H1 (cell line): ENCODE data around the gene IL16. TPM values are rescaled to one million over a fixed set of nuclear protein-coding genes. Genes with fewer than 3 reads are reported as not detected.

Source experiments
- BRCA1 ChIP-seq: IDR thresholded peaks from 2 replicates; pipeline ENCODE4 v1.6.1; 2012; ENCODE audit warnings: low read depth, low read length, improper control_type of control experiment
- CHD2 ChIP-seq: IDR thresholded peaks from 2 replicates; pipeline ENCODE4 v1.6.1; 2012; ENCODE audit warnings: low read length, improper control_type of control experiment
- CTBP2 ChIP-seq: IDR thresholded peaks from 2 replicates; pipeline ENCODE4 v1.7.0; 2011; ENCODE audit warnings: borderline replicate concordance, mild to moderate bottlenecking, moderate library complexity, mixed read lengths, low read length; ENCODE audit not compliant: insufficient read depth, insufficient read length
- E2F6 ChIP-seq: IDR thresholded peaks from 2 replicates; pipeline ENCODE4 v1.6.1; 2012; ENCODE audit warnings: inconsistent platforms
- EGR1 ChIP-seq: IDR thresholded peaks from 2 replicates; pipeline ENCODE4 v1.6.1; 2011; ENCODE audit warnings: low read depth, low read length, borderline replicate concordance
- GABPA ChIP-seq: IDR thresholded peaks from 2 replicates; pipeline ENCODE4 v1.6.1; 2011; ENCODE audit warnings: mild to moderate bottlenecking, low read length, moderate library complexity, borderline replicate concordance; ENCODE audit not compliant: insufficient read depth
- GTF2F1 ChIP-seq: IDR thresholded peaks from 2 replicates; pipeline ENCODE4 v1.6.1; 2012; ENCODE audit warnings: low read depth, low read length, improper control_type of control experiment, borderline replicate concordance
- KDM4A ChIP-seq: IDR thresholded peaks from one replicate; pipeline ENCODE4 v1.7.1; 2012; ENCODE audit warnings: low read depth, mild to moderate bottlenecking, moderate library complexity, low read length, inconsistent platforms; ENCODE audit not compliant: severe bottlenecking
- POU5F1 ChIP-seq: IDR thresholded peaks from 2 replicates; pipeline ENCODE4 v1.6.1; 2011; ENCODE audit warnings: low read depth, mild to moderate bottlenecking, low read length, moderate library complexity
- RAD21 ChIP-seq, 2 experiments: IDR thresholded peaks in 1 of 2; conservative IDR thresholded peaks in 1 of 2; 2 replicates each; pipeline ENCODE4 v1.6.1; 2011; ENCODE audit warnings: low read depth in 2 of 2, low read length in 2 of 2, improper control_type of control experiment in 1 of 2, inconsistent platforms in 1 of 2, mild to moderate bottlenecking in 1 of 2, moderate library complexity in 1 of 2
- RFX5 ChIP-seq: IDR thresholded peaks from 2 replicates; pipeline ENCODE4 v1.6.1; 2011; ENCODE audit warnings: low read depth, low read length, improper control_type of control experiment, borderline replicate concordance
- SAP30 ChIP-seq: fragments of 300-600 bp; sonication (generic); IDR thresholded peaks from 2 replicates; pipeline ENCODE4 v1.7.1; 2012; ENCODE audit warnings: low read length, moderate library complexity, mild to moderate bottlenecking, inconsistent platforms; ENCODE audit not compliant: insufficient read depth, insufficient replicate concordance
- SP2 ChIP-seq: IDR thresholded peaks from 2 replicates; pipeline ENCODE4 v1.6.1; 2012; ENCODE audit warnings: mild to moderate bottlenecking, low read length, inconsistent platforms
- SUZ12 ChIP-seq: fragments of 200-600 bp; sonication (generic); IDR thresholded peaks from 2 replicates; pipeline ENCODE4 v1.6.1; 2012; ENCODE audit warnings: mild to moderate bottlenecking, inconsistent platforms, low read length, moderate library complexity, mixed read lengths
- TAF7 ChIP-seq: optimal IDR thresholded peaks from 2 replicates; pipeline ENCODE3; 2011; ENCODE audit warnings: low read depth, mild to moderate bottlenecking, inconsistent platforms, low read length, moderate library complexity, borderline replicate concordance
- TBP ChIP-seq: IDR thresholded peaks from 2 replicates; pipeline ENCODE4 v1.6.1; 2011; ENCODE audit warnings: low read depth, low read length, improper control_type of control experiment
- TCF12 ChIP-seq: IDR thresholded peaks from 2 replicates; pipeline ENCODE4 v1.6.1; 2011; ENCODE audit warnings: low read depth, mild to moderate bottlenecking, low read length
- TEAD4 ChIP-seq: IDR thresholded peaks from 2 replicates; pipeline ENCODE4 v1.6.1; 2012; ENCODE audit warnings: low read depth, low read length, inconsistent platforms, mixed read lengths
- USF2 ChIP-seq: IDR thresholded peaks from 2 replicates; pipeline ENCODE4 v1.6.1; 2011; ENCODE audit warnings: low read length, improper control_type of control experiment
- YY1 ChIP-seq: IDR thresholded peaks from 2 replicates; pipeline ENCODE4 v1.6.1; 2011; ENCODE audit warnings: low read depth, mild to moderate bottlenecking, low read length
- ZNF274 ChIP-seq: IDR thresholded peaks from 2 replicates; pipeline ENCODE4 v1.7.0; 2012; ENCODE audit warnings: low read length, borderline replicate concordance; ENCODE audit errors: extremely low read depth
- polyA plus RNA-seq, 7 experiments: library from polyadenylated mRNA; depleted of rRNA in 3 of 7; stranded (reverse) in 5 of 7; unstranded in 2 of 7; fragments of >200 nt in 5 of 7; fragments of 200-250 nt in 2 of 7; gene quantifications; 1 replicate in 5 of 7; 2 replicates in 1 of 7; 4 replicates in 1 of 7; pipeline versions ENCODE4 v1.2.1 to v1.2.3, GENCODE V29; 2011 to 2013; ENCODE audit warnings: missing spikeins in 2 of 7, mixed read lengths in 2 of 7
- total RNA-seq: library from RNA; stranded (reverse); fragmentation: NEBNext Ultra II Directional; extraction: Animal tissue kit (Norgen Biotek cat#: 25700); gene quantifications from 2 replicates; pipeline ENCODE4 v1.2.1, GENCODE V29; 2021

The IL16 gene
- total and polyA plus RNA-seq, 2 of the 8 experiments (the other 6 are each of a cell fraction or from before 2014, with no cell fraction given) = 0.03 to 0.09 TPM

- no peak for TF ChIP-seq USF2
- TF ChIP-seq GTF2F1 = 0 out of 2 replicates have a peak, but pooled peaks have one; percentile 24
- TF ChIP-seq SP2 = peak; percentile 28; the same call in 1 of the 2 replicates
- no peak for TF ChIP-seq EGR1
- TF ChIP-seq SAP30 = no peak
- TF ChIP-seq CHD2 = peak; percentile 57; the same call in 1 of the 2 replicates
- TF ChIP-seq BRCA1 = no peak
- no peak for TF ChIP-seq TEAD4
- TF ChIP-seq YY1 = 0 out of 2 replicates have a peak, but pooled peaks have one; percentile 18
- no peak for TF ChIP-seq TCF12
- no peak for TF ChIP-seq GABPA
- peak; percentile 95 for TF ChIP-seq TBP
- no peak for TF ChIP-seq POU5F1
- peak; percentile 97 for TF ChIP-seq TAF7
- TF ChIP-seq KDM4A = peak; percentile 77
- TF ChIP-seq SUZ12 = no peak
- TF ChIP-seq E2F6 = peak; percentile 24; the same call in 1 of the 2 replicates
- TF ChIP-seq RAD21 (IDR thresholded peaks at IDR 0.05 in 1 of 2, conservative IDR thresholded peaks at IDR 0.05 in 1 of 2; ENCODE audit: low read depth in 2 of 2, low read length in 2 of 2) = no peak
- no peak for TF ChIP-seq ZNF274
- TF ChIP-seq CTBP2 = no peak
- no peak for TF ChIP-seq RFX5
Measured at GRCh38 chr15:81323944-81324881, 127.5 kb downstream of the IL16 start, which contains the start of gene STARD5 (continued).
